GM18858 (cell line): ENCODE results near the gene NIPAL4.

Source experiments
- ATAC-seq: cut with Tn5 transposase; IDR thresholded peaks from one replicate; pipeline ENCODE4 v1.9.1; 2021; ENCODE audit not compliant: unreplicated experiment

Gene NIPAL4

DNA sequence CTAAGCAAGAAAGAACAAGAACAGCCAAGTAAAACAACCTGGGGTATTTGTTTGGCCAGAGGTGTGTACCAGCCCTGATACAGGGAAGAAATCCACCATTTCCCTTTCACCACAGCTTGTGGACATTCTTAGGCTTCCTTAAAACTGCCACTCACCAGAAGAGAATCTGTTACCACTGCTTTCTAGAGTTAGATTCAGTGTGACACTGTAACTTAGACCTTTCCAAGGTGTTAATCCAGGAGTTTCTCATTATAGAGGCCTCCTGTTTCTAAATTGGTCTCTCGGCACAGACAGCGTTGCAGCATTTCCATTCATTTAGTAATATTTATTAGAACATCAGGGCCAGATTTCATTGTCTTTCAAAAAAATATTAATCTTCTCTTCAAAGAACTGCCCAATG is 55.0 kb downstream of the NIPAL4 start:
- ATAC-seq = no peak

DNA sequence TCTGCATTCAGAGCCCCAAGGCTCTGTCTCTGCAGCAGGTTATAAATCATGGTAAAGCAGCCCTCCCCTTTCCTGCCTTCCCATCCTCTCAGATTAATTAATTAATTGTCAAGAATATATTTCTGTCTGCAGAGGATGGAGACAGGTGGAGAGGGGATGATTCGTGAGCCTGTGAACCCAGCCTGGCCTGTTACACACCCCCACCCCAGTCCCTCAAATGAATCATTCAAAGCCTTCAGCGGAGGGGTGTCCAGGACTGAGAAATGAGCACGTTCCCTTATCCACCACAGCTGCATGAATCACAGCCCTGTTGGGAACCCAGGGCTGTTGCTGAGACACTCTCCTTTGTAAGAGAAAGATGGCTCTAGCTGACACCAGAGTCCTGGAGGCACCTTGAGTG is 56.0 kb downstream of the NIPAL4 start:
- ATAC-seq = no peak

DNA sequence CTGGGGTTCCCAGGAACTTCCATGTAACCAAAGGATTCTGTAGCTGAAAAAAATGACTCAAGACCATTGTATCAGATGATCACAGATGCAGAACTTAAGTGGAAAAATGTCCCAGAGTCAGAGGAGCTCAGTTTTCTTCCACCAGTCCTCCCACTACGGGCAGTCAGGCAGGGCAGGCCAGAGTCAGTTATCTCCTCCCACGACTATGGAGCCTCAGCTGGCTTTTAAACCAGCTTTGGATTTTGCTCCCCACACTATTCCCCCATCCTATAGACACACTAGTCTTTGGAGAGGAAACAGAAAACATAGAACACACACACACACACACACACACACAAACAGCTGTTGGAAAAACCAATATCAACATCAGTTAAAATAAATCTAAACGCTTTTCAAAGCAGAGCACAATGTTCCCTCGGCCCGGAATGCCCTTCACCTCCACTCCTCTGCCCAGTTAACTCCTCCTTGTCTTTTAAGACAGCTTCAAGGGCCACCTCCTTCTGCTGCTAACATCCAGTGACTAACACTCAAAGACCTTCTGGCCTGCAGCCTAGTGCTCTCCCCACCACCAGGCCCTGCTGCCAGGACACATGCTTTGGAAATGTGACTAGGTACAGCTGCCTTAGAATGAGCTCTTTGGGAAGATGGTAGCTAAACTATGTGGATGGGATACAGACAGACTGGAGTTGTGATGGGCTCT is 56.8 kb downstream of the NIPAL4 start:
- ATAC-seq = no peak

GRCh38 chr5:157518963-157519362 is 59.0 kb downstream of the NIPAL4 start:
- ATAC-seq = peak; percentile 88

DNA sequence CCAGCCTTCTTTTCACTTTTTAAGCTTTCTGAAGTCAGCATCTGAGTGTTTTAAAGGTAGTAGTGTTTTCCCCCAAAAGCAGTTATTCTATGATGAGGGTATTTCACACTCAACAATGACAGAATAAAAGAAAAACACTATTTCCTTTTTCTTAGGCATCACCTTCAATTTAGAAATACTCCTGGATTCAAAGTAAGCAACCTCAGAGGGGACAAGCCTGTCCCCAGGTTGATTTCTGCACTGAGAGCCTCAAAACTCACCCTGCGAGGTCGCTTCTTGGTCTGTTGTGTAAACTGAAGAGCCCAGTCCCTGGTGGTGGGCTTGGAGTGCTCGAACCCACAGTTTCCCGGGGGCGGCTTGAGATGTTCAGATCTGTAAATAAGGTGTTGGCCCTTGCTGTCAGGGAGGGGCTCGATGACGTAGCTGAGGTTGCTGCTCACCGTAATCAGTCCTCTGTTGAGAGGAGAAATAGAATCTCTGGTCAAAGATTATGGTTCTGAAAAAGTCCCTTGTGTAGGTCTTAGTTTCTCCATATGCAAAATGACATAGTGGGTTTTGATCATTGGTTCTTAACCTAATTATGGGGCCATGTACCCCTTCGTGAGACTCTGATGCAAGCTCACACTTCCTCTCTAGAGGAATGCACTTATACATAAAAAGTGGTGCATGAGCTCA is 59.7 kb downstream of the NIPAL4 start:
- peak; percentile 51 for ATAC-seq

- ATAC-seq = no peak
Observed at GRCh38 chr5:157520911-157521703, 61.1 kb downstream of the NIPAL4 start.

DNA sequence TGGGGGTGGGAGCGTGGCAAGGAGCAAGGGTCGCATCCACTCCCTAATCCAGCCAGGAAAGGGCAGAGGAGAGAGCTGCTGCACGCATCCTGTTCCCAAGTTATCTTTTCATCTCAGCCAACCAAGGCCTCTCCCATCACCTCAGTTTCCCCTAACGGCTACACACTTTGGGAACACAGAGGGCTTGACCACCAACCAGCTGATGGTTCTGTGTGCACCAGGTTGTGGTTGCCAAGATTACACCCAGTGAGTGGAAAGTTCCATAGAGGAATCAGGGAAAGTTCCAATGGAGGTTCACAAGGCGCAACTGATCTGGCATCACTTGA is 61.7 kb downstream of the NIPAL4 start:
- ATAC-seq = no peak

DNA sequence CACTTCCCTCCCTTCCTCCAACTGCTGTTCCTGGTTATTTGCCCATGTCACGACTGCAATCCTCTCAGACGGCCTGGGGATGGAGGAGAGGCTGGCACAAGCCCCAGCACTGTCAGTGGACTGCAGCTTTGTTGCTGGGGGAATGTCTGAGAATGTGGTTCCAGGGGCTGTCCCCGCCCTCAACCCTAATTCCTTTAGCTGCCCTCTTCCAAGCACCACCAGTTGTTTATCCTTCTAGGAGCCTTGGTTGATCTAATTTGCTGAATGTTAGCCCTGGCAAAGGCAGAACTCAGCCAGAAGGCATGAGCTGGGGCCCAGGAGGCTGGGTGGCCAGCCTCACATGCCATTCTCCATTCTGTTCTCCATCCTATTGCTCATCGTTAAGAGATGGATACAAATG is 64.0 kb downstream of the NIPAL4 start:
- ATAC-seq = no peak
